AG08396 (cell line): Measurements from ENCODE around the gene M1AP.

Source experiments
- DNase-seq: peaks from one replicate; pipeline ENCODE4 v3.0.0; 2012; ENCODE audit warnings: low spot score, mixed read lengths

M1AP gene

DNA sequence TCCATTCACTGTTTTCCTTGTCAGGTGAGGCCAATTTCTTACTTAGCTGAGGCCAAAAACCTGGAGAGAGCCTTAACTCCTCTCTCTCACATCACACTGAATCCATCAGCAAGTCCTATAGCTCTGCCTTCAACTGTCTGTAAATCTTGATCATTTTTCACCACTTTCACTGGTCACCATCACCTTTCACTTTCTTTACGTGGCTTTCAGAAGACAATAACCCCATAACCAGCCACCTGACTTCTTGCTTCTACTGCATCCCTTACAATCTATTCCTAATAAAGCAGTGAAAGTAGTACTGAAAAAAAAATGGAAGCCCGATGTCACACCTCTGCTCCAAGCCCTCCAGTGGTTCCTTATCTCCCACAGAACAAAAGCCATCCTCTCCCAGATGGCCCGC, 102.1 kb downstream of the M1AP start:
- DNase-seq: no peak

DNA sequence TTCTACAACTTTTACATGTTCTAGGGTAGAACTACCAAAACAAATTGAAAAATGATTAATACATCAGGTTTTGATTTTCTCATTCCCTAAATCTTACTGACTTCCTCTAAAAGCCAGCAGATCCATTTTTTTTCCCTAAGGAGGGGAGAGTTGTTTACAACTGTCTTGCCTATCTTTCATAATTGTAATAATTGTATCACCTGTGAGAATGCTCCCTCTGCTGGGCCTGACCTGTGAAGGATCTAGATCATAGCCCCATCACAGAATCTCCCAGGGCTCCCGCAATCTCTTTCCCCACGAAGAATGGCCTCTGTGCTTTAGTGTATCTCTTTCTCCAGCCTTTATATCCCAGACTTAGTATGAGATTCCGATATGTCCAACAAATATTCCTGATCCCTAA, 103.5 kb downstream of the M1AP start:
- no peak for DNase-seq

DNA sequence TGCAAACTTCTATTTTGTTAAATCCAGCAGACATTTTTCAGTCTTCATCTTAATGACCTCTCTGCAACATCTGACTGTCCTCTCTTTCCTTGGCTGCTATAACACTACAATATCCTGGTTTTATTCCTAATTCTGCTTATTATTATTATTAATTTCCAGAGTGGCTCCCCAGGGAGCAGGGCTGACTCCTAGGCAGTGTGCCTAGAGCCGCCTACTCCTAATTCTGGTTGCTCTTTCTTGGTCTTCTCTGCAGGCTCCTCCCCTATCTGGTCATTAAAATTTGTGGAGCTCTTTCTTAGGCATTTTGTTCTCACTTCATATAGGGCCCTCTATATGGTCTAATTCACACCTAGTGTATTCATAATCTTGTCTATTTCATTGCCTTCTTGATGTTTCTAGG, 105.2 kb downstream of the M1AP start:
- no peak for DNase-seq

DNA sequence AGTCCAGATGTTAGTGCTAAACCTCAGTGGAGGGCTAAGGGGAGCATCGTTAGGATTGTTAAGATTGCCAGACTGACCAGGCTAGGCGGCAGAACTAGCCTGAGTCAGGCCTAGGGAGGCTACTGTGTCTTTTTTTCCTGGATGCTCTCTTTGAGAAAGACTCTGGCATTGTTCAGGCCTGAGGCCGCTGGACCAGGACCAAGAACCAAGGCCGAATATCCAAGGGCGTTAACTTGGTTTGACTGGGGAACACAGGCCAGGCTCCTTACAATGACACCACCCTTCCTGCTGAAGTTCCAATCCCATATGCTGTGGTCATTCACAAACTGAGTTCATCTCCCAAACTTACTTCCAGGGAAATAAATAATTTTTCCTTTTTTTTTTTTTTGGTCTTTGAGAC, 107.8 kb downstream of the M1AP start:
- DNase-seq: no peak

GRCh38 chr2:74538881-74539339, 109.2 kb downstream of the M1AP start:
- DNase-seq: no peak

- no peak for DNase-seq
Measured at GRCh38 chr2:74537140-74537539, 111.0 kb downstream of the M1AP start.

DNA sequence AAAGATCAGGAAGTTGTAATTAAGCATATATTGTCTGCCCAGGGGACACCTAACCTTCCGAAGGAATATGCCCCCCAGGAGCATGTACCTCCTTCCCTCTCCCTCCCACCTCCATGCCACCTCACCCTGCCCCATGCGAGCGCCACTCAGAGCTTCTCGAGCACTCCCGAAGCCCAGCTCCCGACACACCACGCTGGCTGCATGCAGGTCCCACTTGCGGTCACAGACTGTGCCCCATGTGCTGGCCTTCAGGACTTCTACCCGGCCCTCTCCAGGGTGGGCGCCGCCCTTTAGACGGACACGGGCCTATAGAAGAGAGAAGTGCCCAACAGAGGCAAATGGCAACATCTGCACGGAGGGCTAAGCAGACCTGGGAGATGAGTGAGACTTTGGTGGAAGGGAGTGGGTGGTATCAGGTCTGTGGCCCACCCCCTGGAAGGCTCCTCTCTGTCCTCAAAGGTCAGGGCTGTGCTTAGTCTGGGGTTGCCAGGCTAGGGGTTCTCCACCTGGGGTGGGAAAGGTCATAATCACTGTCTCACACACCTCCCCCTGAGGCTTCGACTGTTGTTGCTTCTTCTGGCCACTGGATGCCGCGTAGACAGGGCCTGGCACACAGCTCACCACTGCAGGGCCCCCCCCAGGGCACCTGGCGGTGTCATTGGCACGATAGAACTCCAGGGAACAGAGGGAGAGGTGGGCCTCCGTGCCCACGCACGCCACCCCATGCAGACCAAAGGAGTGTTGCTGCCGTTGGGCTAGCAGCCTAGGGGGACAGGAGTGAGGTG, 111.8 kb downstream of the M1AP start:
- no peak for DNase-seq

GRCh38 chr2:74535440-74535965, 112.6 kb downstream of the M1AP start:
- no peak for DNase-seq

GRCh38 chr2:74534411-74534810, 113.7 kb downstream of the M1AP start:
- no peak for DNase-seq

DNA sequence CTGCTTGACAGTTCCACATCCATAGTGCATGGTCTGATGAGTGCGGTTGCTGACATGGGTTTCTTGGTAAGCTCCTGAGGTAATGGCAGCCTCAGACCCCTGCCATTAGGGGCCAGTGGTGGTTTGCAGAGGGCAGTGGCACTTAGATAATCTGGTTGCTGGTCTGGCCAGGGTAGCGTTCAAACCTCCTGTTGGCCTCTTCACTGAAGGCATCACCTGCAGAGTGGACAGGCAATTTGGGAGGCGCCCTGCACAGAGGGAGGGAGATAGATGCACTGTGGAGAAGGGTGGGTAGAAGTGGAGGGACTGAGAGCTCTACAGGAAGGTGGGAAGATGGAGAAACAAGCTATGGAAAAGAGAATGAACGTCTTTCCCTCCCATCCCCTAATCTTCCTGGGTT, 114.7 kb downstream of the M1AP start:
- DNase-seq: no peak

DNA sequence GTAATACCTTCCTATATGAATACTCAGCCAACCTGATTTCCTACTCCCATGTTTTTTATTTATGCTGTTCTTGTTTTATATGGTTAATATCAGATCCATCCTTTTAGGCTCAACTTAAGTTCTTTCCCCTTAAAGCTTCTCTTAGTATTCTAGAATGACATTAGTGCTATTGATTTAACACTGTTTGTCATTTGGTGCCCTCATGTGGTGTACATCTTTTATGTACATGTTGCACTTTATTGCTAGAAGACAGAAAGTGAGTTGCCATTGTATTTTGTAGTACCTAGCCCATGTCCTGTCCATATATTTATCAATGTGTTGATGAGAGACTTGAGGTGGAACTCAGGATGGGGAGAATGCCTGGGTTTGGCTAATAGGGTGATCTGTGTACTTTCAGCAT, 115.9 kb downstream of the M1AP start:
- peak; percentile 40 for DNase-seq

DNA sequence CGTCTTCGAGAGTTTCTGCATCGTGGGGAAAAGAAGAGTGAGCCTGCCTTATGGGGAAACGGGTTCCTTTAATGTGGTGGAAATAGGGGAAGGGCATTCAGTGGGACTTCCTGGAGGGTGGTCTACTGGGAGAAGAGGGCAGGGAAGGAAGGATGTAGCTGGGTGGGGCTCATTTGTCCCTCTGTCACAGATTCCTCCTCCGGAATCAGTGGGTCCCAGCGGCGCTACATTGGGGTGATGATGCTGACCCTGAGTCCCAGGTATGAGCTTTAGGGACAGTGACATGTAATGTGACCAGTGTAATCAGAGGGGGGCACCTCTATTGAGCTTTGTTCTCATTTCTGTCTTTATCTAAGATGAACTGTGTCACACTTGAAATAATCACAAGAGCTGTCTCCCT, 116.5 kb downstream of the M1AP start:
- DNase-seq: no peak

DNA sequence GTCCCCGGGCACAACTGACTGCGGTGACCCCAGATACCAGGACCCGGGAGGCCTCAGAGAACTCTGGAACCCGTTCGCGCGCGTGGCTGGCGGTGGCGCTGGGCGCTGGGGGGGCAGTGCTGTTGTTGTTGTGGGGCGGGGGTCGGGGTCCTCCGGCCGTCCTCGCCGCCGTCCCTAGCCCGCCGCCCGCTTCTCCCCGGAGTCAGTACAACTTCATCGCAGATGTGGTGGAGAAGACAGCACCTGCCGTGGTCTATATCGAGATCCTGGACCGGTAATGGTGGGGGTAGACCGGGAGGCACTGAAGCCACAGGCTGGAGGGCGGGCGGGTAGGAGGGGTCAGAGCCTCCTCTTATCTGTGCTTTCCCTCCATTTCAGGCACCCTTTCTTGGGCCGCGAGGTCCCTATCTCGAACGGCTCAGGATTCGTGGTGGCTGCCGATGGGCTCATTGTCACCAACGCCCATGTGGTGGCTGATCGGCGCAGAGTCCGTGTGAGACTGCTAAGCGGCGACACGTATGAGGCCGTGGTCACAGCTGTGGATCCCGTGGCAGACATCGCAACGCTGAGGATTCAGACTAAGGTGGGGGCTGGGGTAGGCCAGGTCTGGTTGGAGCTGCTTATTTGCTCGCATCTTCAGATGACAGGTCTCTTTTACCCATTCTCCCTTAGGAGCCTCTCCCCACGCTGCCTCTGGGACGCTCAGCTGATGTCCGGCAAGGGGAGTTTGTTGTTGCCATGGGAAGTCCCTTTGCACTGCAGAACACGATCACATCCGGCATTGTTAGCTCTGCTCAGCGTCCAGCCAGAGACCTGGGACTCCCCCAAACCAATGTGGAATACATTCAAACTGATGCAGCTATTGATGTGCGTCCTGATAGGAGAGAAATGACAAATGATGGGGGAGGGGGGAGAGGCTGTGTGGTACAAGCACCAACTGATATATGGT, 117.6 kb downstream of the M1AP start:
- peak; percentile 63 for DNase-seq

DNA sequence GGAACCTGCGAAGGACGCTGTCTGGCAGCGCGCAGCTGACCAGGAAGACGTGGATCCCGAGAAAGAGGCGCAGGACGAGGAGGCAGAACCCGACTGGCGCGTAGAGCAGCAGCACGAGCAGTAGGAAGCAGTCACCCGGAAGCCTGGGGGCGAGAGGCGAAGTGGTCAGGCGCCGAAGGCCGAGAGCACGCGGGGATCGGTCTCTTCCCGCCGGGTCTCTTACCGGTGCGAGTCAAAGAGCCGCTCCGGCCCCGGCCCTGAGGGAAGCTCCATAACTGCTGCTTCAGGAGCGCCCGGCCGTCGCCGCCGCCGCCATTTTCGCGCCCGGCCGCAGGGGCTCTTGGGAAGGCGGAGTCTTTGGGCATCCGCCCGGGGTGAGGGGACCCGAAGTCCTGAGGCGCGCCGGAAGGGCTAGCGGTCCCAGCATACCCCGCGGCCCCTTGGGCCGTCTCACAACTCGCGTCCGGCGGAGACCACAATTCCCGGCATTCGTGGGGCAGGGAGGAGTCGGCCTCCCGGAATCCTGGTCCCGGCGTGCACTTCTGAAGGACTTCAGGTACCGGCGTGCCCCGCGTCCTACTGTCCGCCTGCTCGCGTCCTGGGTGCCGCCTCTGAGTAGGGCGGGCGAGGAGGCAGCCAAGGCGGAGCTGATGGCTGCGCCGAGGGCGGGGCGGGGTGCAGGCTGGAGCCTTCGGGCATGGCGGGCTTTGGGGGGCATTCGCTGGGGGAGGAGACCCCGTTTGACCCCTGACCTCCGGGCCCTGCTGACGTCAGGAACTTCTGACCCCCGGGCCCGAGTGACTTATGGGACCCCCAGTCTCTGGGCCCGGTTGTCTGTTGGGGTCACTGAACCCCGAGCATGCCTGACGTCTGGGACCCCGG, 118.5 kb downstream of the M1AP start, which contains the start of the genes AUP1 and HTRA2:
Gene AUP1, minus strand, starts transcription at position 350 of the 882 bp plus-strand sequence. Its CDS starts 77 bp downstream, at position 273.
Gene HTRA2, plus strand, starts transcription at position 577 of the 882 bp plus-strand sequence. Its CDS starts 74 bp downstream, at position 651.
- peak; percentile 99 for DNase-seq

- no peak for DNase-seq
Measured at GRCh38 chr2:74528600-74529356, 119.4 kb downstream of the M1AP start.

DNA sequence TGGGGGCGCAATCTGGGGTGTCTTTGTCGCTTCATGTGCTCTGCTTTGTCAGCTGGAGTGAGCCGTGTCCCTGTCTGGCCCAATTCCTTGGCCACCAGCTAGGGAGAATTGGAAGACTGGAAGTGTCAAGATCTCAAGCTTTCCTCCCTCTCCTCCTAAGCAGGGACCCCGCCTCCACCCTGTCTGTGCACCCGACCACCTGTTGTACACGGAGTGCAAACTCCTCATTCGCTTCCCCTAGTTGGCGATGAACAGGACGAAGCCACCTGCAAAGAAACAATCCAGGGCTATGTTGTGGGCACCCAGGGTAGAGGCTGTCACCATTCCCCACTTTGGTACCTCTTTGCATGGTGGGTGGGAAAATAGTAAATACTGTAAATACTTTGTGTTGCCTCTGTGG, 120.4 kb downstream of the M1AP start:
- no peak for DNase-seq

DNA sequence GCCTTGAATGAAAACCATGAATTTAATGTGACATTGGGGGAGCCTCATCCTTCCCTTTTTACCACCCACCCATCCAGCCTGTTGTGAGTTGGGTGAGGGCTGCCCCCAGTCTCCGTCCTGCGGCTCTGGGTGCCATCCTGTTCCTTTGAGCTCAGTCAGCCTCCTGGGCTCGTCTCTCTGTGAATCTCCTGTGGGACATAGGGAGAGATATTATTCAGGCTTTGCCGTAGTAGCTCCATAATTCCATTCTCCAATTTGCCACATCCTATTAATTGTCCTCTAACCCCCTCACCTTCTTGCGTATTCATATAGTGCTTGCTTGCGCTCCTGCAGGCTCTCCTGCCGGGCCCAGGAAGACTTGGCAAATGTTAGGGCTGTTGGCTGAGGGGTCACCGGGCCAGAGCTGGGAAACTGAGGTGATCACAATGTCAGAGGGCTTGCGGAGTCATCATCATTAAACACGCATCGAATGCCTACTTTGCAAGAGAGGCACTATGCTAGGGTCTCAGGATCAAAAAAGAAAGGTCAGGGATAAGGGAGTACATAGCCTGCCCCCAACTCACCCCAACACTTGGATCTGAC, 121.4 kb downstream of the M1AP start:
- DNase-seq: no peak

DNA sequence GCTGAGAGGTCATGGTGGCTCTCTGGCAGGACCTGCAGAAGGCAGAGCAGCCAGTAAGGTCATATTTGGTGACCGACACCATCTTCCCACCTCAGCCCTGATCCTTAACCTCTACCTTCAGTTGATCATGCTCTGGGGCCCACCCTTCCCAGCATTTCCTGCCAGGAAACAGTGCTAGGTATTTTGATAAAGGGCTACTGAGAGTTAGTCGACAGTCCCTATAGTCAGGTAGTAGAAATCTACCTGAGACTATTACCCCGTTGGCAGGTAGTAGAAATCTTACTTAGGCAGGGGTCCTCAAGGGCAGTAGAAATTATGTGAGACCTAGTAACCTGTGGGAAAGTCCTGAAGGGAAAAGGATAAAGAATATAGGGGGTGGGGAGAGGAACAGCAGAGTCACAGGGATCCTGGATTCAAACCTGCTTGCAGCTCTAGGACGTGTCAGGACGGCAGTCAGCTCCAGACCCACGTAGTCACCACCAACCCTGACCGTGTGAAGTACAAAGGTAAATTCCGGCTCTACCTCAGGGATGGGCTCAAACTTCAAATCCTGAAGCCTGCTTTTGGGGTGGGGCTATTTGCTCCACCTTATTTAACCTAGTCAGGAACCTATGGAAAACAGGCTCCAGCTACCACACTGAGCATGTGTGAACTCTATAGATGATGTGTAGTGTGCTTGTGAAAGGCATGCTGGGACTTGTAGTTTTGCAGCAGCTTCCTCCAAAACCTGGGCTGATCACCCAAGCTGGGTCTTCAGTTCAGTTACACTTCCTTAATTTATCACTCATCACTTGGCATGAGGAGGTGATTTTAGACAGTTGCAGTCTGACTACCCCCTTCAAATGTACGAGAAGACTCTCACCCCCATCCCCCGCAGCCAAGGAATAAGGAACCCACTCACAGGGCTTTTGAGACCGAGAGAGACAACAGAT, 122.1 kb downstream of the M1AP start, which contains the start of gene DQX1:
Gene DQX1, minus strand, starts transcription at position 515 of the 932 bp plus-strand sequence. Its CDS starts 502 bp downstream, at position 13.
- no peak for DNase-seq
